HepG2 (cell line): ENCODE measurements around the gene PELI3. TPM values are rescaled to one million over a fixed set of nuclear protein-coding genes. Genes with fewer than 3 reads are reported as not detected.

Experiments used
- AGO2 ChIP-seq: fragments of 200-400 bp; formaldehyde crosslinking; optimal IDR thresholded peaks from 2 replicates; pipeline ENCODE3; 2017; ENCODE audit warnings: mild to moderate bottlenecking, low read depth, low read length, moderate library complexity
- ATAD3A ChIP-seq: sonication (generic); formaldehyde crosslinking; IDR thresholded peaks from 2 replicates; pipeline ENCODE4 v1.4.0; 2020; ENCODE audit warnings: missing genetic modification reagents
- ATF3 ChIP-seq: sonication (generic); formaldehyde crosslinking; IDR thresholded peaks from 2 replicates; pipeline ENCODE4 v1.4.0; 2020; ENCODE audit warnings: missing genetic modification reagents
- CBX1 ChIP-seq: IDR thresholded peaks from one replicate; pipeline ENCODE4 v1.6.1; 2016; ENCODE audit warnings: antibody characterized with exemption, low read depth
- CHD4 ChIP-seq: fragments of 200-600 bp; sonication (generic); IDR thresholded peaks from 2 replicates; pipeline ENCODE4 v1.7.0; 2017; ENCODE audit warnings: mild to moderate bottlenecking, low read length, borderline replicate concordance
- DNMT1 ChIP-seq: sonication (generic); formaldehyde crosslinking; IDR thresholded peaks from 2 replicates; pipeline ENCODE4 v1.5.1; 2020; ENCODE audit warnings: mild to moderate bottlenecking, missing genetic modification reagents
- EED ChIP-seq: sonication (generic); formaldehyde crosslinking; IDR thresholded peaks from 2 replicates; pipeline ENCODE4 v1.5.0; 2020; ENCODE audit warnings: mild to moderate bottlenecking, missing genetic modification reagents
- ETV6 ChIP-seq: sonication (generic); formaldehyde crosslinking; conservative IDR thresholded peaks from 2 replicates; pipeline ENCODE4 v1.4.0; 2020; ENCODE audit warnings: missing genetic modification reagents
- GPBP1L1 ChIP-seq: sonication (generic); formaldehyde crosslinking; IDR thresholded peaks from 2 replicates; pipeline ENCODE4 v1.5.0; 2020; ENCODE audit warnings: mild to moderate bottlenecking, missing genetic modification reagents
- HNRNPH1 ChIP-seq: fragments of 200-400 bp; formaldehyde crosslinking; optimal IDR thresholded peaks from 2 replicates; pipeline ENCODE3; 2017; ENCODE audit warnings: mild to moderate bottlenecking, low read depth, low read length
- HOXA7 ChIP-seq: sonication (generic); formaldehyde crosslinking; IDR thresholded peaks from 2 replicates; pipeline ENCODE4 v1.8.1; 2022; ENCODE audit warnings: mild to moderate bottlenecking, missing genetic modification reagents, moderate library complexity
- KLF9 ChIP-seq: IDR thresholded peaks from 2 replicates; pipeline ENCODE4 v1.6.1; 2016; ENCODE audit warnings: low read depth
- PAWR ChIP-seq: sonication (generic); formaldehyde crosslinking; IDR thresholded peaks from 2 replicates; pipeline ENCODE4 v1.4.0; 2020; ENCODE audit warnings: missing genetic modification reagents, mild to moderate bottlenecking, borderline replicate concordance
- PHB2 ChIP-seq: fragments of 450-650 bp; IDR thresholded peaks from 2 replicates; pipeline ENCODE4 v1.6.1; 2018; ENCODE audit not compliant: partially characterized antibody
- RFXAP ChIP-seq: sonication (generic); formaldehyde crosslinking; IDR thresholded peaks from 2 replicates; pipeline ENCODE4 v1.4.0; 2020; ENCODE audit warnings: missing genetic modification reagents, borderline replicate concordance
- SNAI1 ChIP-seq: sonication (generic); formaldehyde crosslinking; IDR thresholded peaks from 2 replicates; pipeline ENCODE4 v1.5.0; 2020; ENCODE audit warnings: mild to moderate bottlenecking, missing genetic modification reagents, borderline replicate concordance
- ZBTB20 ChIP-seq: sonication (generic); formaldehyde crosslinking; IDR thresholded peaks from 2 replicates; pipeline ENCODE4 v1.8.1; 2023; ENCODE audit warnings: missing genetic modification reagents, low read depth, mild to moderate bottlenecking, borderline replicate concordance
- ZNF263 ChIP-seq: sonication (generic); formaldehyde crosslinking; IDR thresholded peaks from 2 replicates; pipeline ENCODE4 v1.4.0; 2020; ENCODE audit warnings: missing genetic modification reagents
- ZNF335 ChIP-seq: sonication (generic); formaldehyde crosslinking; IDR thresholded peaks from 2 replicates; pipeline ENCODE4 v1.4.0; 2020; ENCODE audit warnings: missing genetic modification reagents
- ZNF556 ChIP-seq: sonication (generic); formaldehyde crosslinking; IDR thresholded peaks from 2 replicates; pipeline ENCODE4 v1.4.0; 2020; ENCODE audit warnings: mild to moderate bottlenecking, missing genetic modification reagents, borderline replicate concordance
- ZNF563 ChIP-seq: sonication (generic); formaldehyde crosslinking; IDR thresholded peaks from 2 replicates; pipeline ENCODE4 v1.8.0; 2022; ENCODE audit warnings: mild to moderate bottlenecking, moderate library complexity, missing genetic modification reagents
- ZNF629 ChIP-seq: sonication (generic); formaldehyde crosslinking; conservative IDR thresholded peaks from 2 replicates; pipeline ENCODE4 v1.5.0; 2020; ENCODE audit warnings: missing genetic modification reagents
- ZNF737 ChIP-seq: sonication (generic); formaldehyde crosslinking; IDR thresholded peaks from 2 replicates; pipeline ENCODE4 v1.5.0; 2020; ENCODE audit warnings: missing genetic modification reagents, mild to moderate bottlenecking, borderline replicate concordance
- ZNF768 ChIP-seq: sonication (generic); formaldehyde crosslinking; IDR thresholded peaks from 2 replicates; pipeline ENCODE4 v1.4.0; 2020; ENCODE audit warnings: missing genetic modification reagents
- ZNF770 ChIP-seq: sonication (generic); formaldehyde crosslinking; IDR thresholded peaks from 2 replicates; pipeline ENCODE4 v1.5.0; 2020; ENCODE audit warnings: mild to moderate bottlenecking, missing genetic modification reagents
- polyA plus RNA-seq, 8 experiments: library from polyadenylated mRNA; depleted of rRNA in 3 of 8; stranded (reverse) in 7 of 8; unstranded in 1 of 8; fragments of >200 nt; fragmentation: Illumina TruSeq in 4 of 8; extraction: Trizol in 4 of 8; gene quantifications; 2 replicates each; pipeline versions ENCODE4 v1.2.1 to v1.2.3, GENCODE V29; 2011 to 2016; ENCODE audit warnings: low read depth in 4 of 8, missing spikeins in 1 of 8, mixed read lengths in 1 of 8; ENCODE audit not compliant: insufficient read depth in 1 of 8
- total RNA-seq, 5 experiments: library from RNA; depleted of rRNA; stranded (reverse); fragments of >200 nt; fragmentation: Illumina TruSeq; extraction: Trizol; gene quantifications; 2 replicates each; pipeline ENCODE4 v1.2.3, GENCODE V29; 2016; ENCODE audit warnings: low read depth in 1 of 5

PELI3 gene
- total and polyA plus RNA-seq, 2 of the 13 experiments (the other 11 are each of a cell fraction or from before 2014, with no cell fraction given): 2.0 to 4.0 TPM

- TF ChIP-seq CBX1 (no peak), ZNF563 (CRISPR knock-in tag) (no peak), RFXAP (no peak), ZNF770 (no peak), KLF9 (no peak), ZNF556 (CRISPR knock-in tag) (peak; percentile 42), AGO2 (peak; percentile 73), ETV6 (CRISPR knock-in tag) (no peak), DNMT1 (no peak), ATAD3A (CRISPR knock-in tag) (no peak), ZNF768 (no peak), HNRNPH1 (peak; percentile 16), PAWR (0 out of 2 replicates have a peak, but pooled peaks have one; percentile 10), SNAI1 (0 out of 2 replicates have a peak, but pooled peaks have one; percentile 71), GPBP1L1 (CRISPR knock-in tag) (no peak), ZNF629 (CRISPR knock-in tag) (no peak), CHD4 (no peak), ZNF737 (CRISPR knock-in tag) (0 out of 2 replicates have a peak, but pooled peaks have one; percentile 15), PHB2 (no peak), ZBTB20 (CRISPR knock-in tag) (peak; percentile 31; the same call in 1 of the 2 replicates), EED (peak; percentile 86), ATF3 (CRISPR knock-in tag) (no peak; the same call in 1 of the 2 replicates), ZNF335 (CRISPR knock-in tag) (no peak), HOXA7 (CRISPR knock-in tag) (no peak), ZNF263 (CRISPR knock-in tag) (no peak)
Measured at GRCh38 chr11:66479394-66480116, 12.8 kb downstream of the PELI3 start (continued).
